PFSK-1 (cell line): ENCODE data around the gene VPS4B.

Source experiments
- FOXP2 ChIP-seq: optimal IDR thresholded peaks from 2 replicates; pipeline ENCODE3; 2011; ENCODE audit warnings: borderline replicate concordance, control low read depth, inconsistent platforms; ENCODE audit not compliant: insufficient read depth; ENCODE audit errors: extremely low read length, extremely low read depth
- POLR2AphosphoS5 ChIP-seq: IDR thresholded peaks from 2 replicates; pipeline ENCODE4 v1.6.1; 2012; ENCODE audit warnings: low read depth, mild to moderate bottlenecking, control low read depth, low read length, moderate library complexity
- TAF1 ChIP-seq: IDR thresholded peaks from 2 replicates; pipeline ENCODE4 v1.6.1; 2012; ENCODE audit warnings: low read length, control low read depth, borderline replicate concordance; ENCODE audit not compliant: insufficient read depth
- TF ChIP-seq, protein P1 (sequence below), 2 experiments: IDR thresholded peaks; 2 replicates each; pipeline versions ENCODE4 v1.6.1 to v1.8.0; 2011 to 2012; ENCODE audit warnings: low read depth in 2 of 2, low read length in 2 of 2, control low read depth in 1 of 2, inconsistent platforms in 1 of 2, mild to moderate bottlenecking in 1 of 2, moderate library complexity in 1 of 2; ENCODE audit not compliant: insufficient read depth in 1 of 2

DNA sequence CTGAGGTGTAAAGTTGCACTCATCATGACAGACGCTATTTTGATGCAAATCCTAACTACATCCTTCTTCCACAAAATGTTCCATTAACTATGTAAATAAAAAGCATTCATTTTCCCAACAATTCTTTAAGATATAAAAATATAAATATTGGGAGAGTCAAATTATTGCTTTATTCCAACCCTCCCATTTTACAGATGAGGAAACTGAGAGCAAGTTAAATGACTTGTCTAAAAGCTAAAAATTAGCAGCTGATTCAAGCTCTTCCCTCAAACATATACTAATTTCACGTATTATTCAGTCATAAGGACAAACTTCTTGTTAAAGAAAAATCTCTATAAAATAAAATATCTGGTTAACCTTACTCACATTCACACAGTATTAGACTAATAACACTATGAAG lies 72.0 kb downstream of the VPS4B start:
- TF ChIP-seq POLR2AphosphoS5 (no peak), TAF1 (no peak), FOXP2 (no peak)
- TF ChIP-seq, protein P1, sequence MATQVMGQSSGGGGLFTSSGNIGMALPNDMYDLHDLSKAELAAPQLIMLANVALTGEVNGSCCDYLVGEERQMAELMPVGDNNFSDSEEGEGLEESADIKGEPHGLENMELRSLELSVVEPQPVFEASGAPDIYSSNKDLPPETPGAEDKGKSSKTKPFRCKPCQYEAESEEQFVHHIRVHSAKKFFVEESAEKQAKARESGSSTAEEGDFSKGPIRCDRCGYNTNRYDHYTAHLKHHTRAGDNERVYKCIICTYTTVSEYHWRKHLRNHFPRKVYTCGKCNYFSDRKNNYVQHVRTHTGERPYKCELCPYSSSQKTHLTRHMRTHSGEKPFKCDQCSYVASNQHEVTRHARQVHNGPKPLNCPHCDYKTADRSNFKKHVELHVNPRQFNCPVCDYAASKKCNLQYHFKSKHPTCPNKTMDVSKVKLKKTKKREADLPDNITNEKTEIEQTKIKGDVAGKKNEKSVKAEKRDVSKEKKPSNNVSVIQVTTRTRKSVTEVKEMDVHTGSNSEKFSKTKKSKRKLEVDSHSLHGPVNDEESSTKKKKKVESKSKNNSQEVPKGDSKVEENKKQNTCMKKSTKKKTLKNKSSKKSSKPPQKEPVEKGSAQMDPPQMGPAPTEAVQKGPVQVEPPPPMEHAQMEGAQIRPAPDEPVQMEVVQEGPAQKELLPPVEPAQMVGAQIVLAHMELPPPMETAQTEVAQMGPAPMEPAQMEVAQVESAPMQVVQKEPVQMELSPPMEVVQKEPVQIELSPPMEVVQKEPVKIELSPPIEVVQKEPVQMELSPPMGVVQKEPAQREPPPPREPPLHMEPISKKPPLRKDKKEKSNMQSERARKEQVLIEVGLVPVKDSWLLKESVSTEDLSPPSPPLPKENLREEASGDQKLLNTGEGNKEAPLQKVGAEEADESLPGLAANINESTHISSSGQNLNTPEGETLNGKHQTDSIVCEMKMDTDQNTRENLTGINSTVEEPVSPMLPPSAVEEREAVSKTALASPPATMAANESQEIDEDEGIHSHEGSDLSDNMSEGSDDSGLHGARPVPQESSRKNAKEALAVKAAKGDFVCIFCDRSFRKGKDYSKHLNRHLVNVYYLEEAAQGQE (IDR thresholded peaks at IDR 0.05; ENCODE audit: insufficient read depth in 1 of 2, low read depth in 2 of 2, low read length in 2 of 2): no peak
